Activated T-helper 2 cell treated with anti-CD3 and anti-CD28 coated beads, Interferon-gamma antibody, Interleukin-2, Interleukin-4, amounts not matched to agents 10 μg/mL and 5 μg/mL and 100 μg/mL, durations not matched to agents 14 hours and 24 hours and 36 hours (primary cell): Measurements from ENCODE around the gene LGI4. TPM values are rescaled to one million over a fixed set of nuclear protein-coding genes. Genes with fewer than 3 reads are reported as not detected.

Source experiments
- DNase-seq: peaks from one replicate; pipeline ENCODE4 v3.0.0; 2021; ENCODE audit warnings: low spot score
- H3K27ac Mint-ChIP-seq: one replicate; pipeline ENCODE4 v1.8.0; 2021; ENCODE audit warnings: mixed read lengths
- H3K27me3 Mint-ChIP-seq: one replicate; pipeline ENCODE4 v1.8.0; 2021; ENCODE audit warnings: low read depth, mixed read lengths
- H3K36me3 Mint-ChIP-seq: one replicate; pipeline ENCODE4 v1.8.0; 2021; ENCODE audit warnings: low read depth, mixed read lengths
- H3K4me1 Mint-ChIP-seq: one replicate; pipeline ENCODE4 v1.8.0; 2021; ENCODE audit warnings: low read depth, mixed read lengths
- H3K4me3 Mint-ChIP-seq: one replicate; pipeline ENCODE4 v1.8.0; 2021; ENCODE audit warnings: low read depth, mild to moderate bottlenecking, moderate library complexity, mixed read lengths
- H3K9me3 Mint-ChIP-seq: one replicate; pipeline ENCODE4 v1.8.0; 2021; ENCODE audit warnings: mixed read lengths
- intact Hi-C: fragments of 100-400 bp; cut with micrococcal nuclease; formaldehyde crosslinking; loops from one replicate; pipeline ENCODE4 v1.15.1; 2023
- total RNA-seq: library from RNA; stranded (reverse); gene quantifications from 2 replicates; pipeline ENCODE4 v1.2.3, GENCODE V29; 2022

Gene LGI4
- total RNA-seq, 1 donor from 2014 or later, result 0.27 TPM

DNA sequence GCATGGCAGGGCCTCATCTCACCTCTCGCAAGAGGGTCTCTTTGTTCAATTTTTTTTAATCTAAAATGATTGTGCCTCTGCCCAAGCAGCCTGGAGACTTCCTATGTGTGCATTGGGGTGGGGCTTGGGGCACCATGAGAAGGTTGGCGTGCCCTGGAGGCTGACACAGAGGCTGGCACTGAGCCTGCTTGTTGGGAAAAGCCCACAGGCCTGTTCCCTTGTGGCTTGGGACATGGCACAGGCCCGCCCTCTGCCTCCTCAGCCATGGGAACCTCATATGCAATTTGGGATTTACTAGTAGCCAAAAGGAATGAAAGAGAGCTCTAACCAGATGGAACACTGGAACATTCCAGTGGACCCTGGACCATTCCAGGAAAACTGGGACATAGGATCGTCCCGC, 11.3 kb downstream of the LGI4 start:
- Mint-ChIP-seq H3K36me3 (no peaks in the 10 kb centered on the region), H3K9me3 (no peaks in the 10 kb centered on the region), H3K27ac (no peak overlapping the region), H3K4me3 (no peak overlapping the region), H3K4me1 (peaks cover 8% of the 10 kb centered on the region), H3K27me3 (peaks cover 3% of the 10 kb centered on the region)
- intact Hi-C loops, result no loop called here
- no peak for DNase-seq

DNA sequence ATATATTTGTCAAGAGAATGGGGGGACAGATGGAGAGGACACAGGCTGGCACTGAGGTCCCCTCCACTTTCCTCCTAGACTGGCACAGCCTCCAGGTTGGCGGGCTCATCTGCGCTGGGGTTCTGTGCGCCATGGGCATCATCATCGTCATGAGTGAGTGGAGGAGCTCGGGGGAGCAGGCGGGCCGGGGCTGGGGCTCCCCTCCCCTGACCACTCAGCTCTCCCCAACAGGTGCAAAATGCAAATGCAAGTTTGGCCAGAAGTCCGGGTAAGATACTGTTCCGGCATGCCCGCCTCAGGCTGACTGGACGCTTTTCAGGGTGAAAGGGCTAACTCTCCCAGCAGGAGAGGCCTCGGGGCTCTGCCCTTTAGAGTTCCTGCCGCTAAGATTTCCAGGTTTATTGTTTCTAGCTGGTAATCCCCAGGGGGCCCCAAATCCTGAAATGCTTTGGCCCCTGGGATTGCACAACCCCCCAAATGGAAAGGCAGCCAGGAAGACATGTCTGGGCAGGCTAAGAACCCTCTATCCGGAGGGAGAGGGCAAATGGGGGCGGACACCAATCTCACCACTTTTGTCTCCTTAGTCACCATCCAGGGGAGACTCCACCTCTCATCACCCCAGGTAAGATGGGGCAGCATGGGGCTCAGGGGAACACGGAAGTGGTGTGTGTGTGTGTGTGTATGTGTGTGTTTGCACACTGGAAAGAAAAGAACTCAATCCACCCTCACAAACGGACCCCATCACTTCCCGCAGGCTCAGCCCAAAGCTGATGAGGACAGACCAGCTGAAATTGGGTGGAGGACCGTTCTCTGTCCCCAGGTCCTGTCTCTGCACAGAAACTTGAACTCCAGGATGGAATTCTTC, 11.9 kb downstream of the LGI4 start:
- H3K27ac Mint-ChIP-seq, result no peak overlapping the region
- no peak overlapping the region for H3K4me3 Mint-ChIP-seq
- H3K36me3 Mint-ChIP-seq, result no peaks in the 10 kb centered on the region
- H3K4me1 Mint-ChIP-seq, result peaks cover 8% of the 10 kb centered on the region
- H3K9me3 Mint-ChIP-seq, result no peaks in the 10 kb centered on the region
- intact Hi-C loops, result no loop called here
- DNase-seq, result no peak
- peaks cover 3% of the 10 kb centered on the region for H3K27me3 Mint-ChIP-seq

DNA sequence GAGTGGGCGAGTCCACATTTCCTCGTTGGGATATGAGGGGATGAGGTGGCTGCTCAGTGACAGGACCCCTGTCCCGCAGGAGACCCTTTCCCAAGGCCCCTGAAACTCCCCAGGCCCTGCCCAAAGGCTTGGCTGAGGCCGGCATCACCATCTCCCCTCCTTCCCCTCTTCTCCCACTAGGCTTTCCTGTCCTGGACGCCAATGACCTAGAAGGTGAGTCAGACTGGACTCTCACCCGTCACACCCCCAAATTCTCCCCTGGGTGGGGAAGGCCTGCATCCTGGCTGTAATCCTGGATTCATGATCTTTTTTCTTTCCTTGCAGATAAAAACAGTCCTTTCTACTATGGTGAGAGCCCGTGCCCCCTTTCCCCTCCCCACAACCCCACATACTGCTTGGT, 14.0 kb downstream of the LGI4 start:
- intact Hi-C loops, result no loop called here
- H3K4me3 Mint-ChIP-seq, result no peak overlapping the region
- H3K4me1 Mint-ChIP-seq, result peaks cover 8% of the 10 kb centered on the region
- no peaks in the 10 kb centered on the region for H3K36me3 Mint-ChIP-seq
- no peaks in the 10 kb centered on the region for H3K9me3 Mint-ChIP-seq
- H3K27ac Mint-ChIP-seq, result no peak overlapping the region
- no peak for DNase-seq
- H3K27me3 Mint-ChIP-seq, result peaks cover 3% of the 10 kb centered on the region

DNA sequence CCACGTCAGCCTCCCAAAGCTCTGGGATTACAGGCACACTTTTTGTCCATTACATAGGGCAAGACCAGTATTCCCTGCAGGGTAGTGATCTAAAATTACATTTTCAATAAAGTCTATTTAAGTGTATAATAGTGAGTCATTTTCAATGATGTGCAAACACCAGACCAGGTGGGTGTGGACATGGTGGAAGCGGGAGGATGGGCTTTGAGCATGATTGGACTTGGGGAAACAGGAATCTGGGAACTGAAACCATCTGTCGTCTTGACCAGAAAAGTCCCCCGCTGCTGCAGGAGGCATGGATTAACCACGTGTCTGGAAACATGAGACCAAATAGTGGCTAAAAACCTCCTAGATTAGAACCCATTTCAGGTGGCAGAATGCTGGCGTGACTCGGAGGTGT, 14.4 kb downstream of the LGI4 start:
- DNase-seq, result no peak
- peaks cover 3% of the 10 kb centered on the region for H3K27me3 Mint-ChIP-seq
- intact Hi-C loops, result no loop called here
- no peak overlapping the region for H3K27ac Mint-ChIP-seq
- H3K9me3 Mint-ChIP-seq, result no peaks in the 10 kb centered on the region
- H3K4me1 Mint-ChIP-seq, result peaks cover 8% of the 10 kb centered on the region
- H3K4me3 Mint-ChIP-seq, result no peak overlapping the region
- H3K36me3 Mint-ChIP-seq, result no peaks in the 10 kb centered on the region

DNA sequence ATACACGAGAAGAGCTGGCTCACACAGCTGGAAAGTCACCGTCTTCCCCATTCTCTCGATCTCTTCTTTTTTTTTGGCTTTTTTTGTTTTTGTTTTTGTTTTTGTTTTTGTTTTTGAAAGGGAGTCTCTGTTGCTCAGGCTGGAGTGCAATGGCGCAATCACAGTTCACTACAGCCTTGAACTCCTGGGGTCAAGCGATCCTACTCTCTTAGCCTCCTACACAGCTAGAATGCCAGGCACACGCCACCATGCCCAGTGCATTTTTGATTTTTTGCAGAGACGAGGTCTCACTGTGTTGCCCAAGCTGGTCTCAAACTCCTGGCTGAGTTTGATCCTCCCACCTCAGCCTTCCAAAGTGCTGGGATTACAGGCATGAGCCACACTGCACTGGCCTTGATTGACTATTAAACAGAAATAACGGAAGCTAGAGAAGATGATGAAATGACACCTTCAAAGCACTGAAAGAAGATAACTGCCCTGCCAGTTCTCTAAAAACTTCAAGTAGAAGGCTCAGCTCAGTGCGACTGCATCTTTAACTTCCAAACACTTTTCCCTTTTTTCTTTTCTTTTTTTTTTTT, 15.2 kb downstream of the LGI4 start:
- H3K4me3 Mint-ChIP-seq, result no peak overlapping the region
- no peaks in the 10 kb centered on the region for H3K36me3 Mint-ChIP-seq
- H3K27me3 Mint-ChIP-seq, result peaks cover 3% of the 10 kb centered on the region
- DNase-seq, result no peak
- intact Hi-C loops, result no loop called here
- H3K9me3 Mint-ChIP-seq, result no peaks in the 10 kb centered on the region
- H3K4me1 Mint-ChIP-seq, result peaks cover 9% of the 10 kb centered on the region
- H3K27ac Mint-ChIP-seq, result no peak overlapping the region

DNA sequence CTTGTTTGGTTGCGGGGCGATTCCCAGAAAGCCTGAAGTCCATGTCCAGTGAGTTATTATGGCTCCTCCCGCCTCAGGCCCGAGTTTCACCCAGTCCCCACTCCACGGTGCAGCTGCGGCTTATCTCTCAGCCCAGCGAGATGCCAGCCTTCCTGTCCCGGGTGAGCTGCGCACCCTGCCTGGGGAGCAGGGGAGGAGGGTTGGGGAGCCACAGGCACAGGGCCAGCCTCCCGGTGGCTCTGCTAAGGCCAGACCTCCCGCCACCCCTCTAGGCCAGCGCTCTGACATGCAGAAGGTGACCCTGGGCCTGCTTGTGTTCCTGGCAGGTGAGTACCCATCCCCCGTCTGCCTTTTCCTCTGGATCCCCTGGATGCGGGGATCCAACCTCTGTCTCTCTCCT, 15.8 kb downstream of the LGI4 start:
- H3K4me3 Mint-ChIP-seq, result no peak overlapping the region
- intact Hi-C loops, result no loop called here
- no peaks in the 10 kb centered on the region for H3K9me3 Mint-ChIP-seq
- peaks cover 7% of the 10 kb centered on the region for H3K4me1 Mint-ChIP-seq
- H3K36me3 Mint-ChIP-seq, result no peaks in the 10 kb centered on the region
- H3K27me3 Mint-ChIP-seq, result peaks cover 3% of the 10 kb centered on the region
- no peak for DNase-seq
- no peak overlapping the region for H3K27ac Mint-ChIP-seq

DNA sequence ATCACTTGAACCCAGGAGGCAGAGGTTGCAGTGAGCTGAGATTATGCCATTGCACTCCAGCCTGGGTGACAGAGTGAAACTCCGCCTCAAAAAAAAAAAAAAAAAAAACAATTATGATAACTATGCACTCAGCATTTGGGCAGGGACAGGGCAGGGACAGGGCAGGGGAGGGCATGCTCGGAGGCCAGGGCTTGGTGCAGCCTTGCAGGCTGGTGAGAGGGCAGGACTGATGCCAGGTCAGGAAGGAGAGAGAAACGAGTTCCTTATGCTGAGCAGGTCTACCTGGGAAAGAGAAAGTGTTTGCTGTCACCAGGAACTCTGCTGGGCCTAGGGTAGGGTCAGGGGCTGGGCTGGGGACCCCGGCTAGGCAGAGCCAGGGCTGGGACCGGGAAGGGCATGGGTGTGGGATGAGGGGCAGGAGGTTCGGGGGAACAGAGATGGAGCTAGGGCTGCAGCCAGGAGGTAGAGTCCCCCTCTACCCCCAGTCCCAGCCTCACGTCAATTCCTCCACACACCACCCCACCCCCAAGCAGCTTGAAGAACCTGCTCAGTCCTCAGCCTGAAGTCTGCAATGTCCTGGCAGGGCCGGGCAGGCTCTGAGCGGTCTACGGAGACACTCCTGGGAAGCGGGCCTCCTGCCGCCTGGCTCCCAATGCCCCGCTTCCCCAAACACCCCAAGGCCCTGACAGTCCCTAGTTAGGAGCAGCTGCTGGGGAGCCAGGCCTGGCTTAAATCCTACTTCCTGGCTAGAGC, 16.4 kb downstream of the LGI4 start:
- intact Hi-C loops, result no loop called here
- no peaks in the 10 kb centered on the region for H3K36me3 Mint-ChIP-seq
- H3K9me3 Mint-ChIP-seq, result no peaks in the 10 kb centered on the region
- no peak for DNase-seq
- no peak overlapping the region for H3K27ac Mint-ChIP-seq
- peaks cover 3% of the 10 kb centered on the region for H3K27me3 Mint-ChIP-seq
- H3K4me3 Mint-ChIP-seq, result no peak overlapping the region
- peaks cover 4% of the 10 kb centered on the region for H3K4me1 Mint-ChIP-seq

DNA sequence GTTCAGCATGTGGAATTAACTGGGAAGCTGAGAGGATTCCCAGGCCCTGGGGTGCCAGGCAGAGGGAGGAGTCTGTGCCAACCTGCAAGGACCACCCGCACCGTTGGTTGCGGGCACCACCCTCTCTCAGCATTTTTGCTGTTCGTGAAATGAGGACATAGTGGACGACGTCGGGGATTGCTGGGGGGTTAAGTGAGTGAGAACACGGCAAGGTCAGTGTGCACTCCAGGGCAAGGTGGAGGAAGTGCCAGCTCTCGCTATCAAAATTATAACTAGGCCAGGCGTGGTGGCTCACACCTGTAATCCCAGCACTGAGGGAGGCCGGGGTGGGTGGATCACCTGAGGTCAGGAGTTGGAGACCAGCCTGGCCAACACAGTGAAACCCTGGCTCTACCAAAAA, 17.1 kb downstream of the LGI4 start:
- Mint-ChIP-seq H3K9me3 (no peaks in the 10 kb centered on the region), H3K4me1 (peaks cover 4% of the 10 kb centered on the region), H3K36me3 (no peaks in the 10 kb centered on the region), H3K27ac (no peak overlapping the region), H3K4me3 (no peak overlapping the region), H3K27me3 (peaks cover 3% of the 10 kb centered on the region)
- intact Hi-C loops, result no loop called here
- no peak for DNase-seq

DNA sequence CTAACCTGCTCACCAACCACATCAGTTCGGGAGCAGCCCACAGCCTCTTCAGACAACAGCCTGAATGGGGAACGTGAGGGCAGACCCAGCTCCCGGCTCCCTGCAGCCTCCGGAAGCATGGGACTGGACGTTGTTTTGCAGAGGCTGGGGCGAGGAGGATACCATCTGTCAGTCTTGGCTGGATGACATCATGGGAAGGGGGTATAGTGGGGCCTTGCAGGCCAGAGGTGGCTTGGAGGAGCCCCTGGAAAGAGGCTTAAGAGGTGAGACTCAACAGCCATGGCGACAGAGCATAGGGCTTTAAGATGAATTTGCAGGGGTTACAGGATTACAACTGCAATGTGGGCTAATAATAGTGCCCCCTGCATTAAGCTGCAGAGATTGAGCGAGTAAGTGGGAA, 17.7 kb downstream of the LGI4 start:
- Mint-ChIP-seq H3K4me3 (no peak overlapping the region), H3K9me3 (no peaks in the 10 kb centered on the region), H3K27me3 (no peaks in the 10 kb centered on the region), H3K27ac (no peak overlapping the region), H3K4me1 (peaks cover 4% of the 10 kb centered on the region), H3K36me3 (no peaks in the 10 kb centered on the region)
- intact Hi-C loops, result no loop called here
- DNase-seq, result no peak

DNA sequence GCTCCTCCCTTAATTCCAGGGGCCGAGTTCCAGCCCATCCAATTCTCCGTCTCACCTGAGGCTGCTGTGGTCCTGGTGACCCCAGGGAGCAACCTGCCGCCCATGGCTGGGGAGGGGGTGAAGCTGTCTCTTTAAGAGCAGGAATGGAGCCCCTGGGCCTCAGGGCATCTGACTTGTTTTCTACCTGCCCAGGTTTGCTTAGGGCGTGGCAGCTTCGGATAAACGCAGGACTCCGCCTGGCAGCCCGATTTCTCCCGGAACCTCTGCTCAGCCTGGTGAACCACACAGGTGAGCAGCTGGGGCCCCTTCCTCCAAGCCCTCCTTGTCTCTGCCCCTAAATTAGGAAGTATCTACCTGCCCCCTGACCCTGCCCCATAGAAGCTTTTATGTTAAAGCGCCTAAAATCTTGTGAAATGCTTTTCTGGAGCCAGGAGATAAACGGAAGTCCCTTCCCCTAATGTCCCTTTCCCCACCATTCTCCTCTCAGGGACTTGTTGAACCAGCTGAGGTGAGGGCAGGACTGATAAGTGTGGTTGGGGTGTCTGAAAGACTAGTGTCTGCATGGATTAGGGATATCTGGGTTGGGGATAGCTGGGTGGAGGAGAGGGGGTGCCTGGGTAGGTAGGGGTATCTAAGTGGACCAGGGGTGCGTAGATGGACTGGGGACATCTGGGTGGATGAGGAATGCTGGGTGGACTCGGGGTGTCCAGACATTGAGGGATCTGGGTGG, 18.6 kb downstream of the LGI4 start:
- intact Hi-C loops, result no loop called here
- Mint-ChIP-seq H3K27me3 (no peaks in the 10 kb centered on the region), H3K4me3 (no peak overlapping the region), H3K27ac (no peak overlapping the region), H3K9me3 (no peaks in the 10 kb centered on the region), H3K4me1 (peaks cover 4% of the 10 kb centered on the region), H3K36me3 (no peaks in the 10 kb centered on the region)
- DNase-seq, result no peak

DNA sequence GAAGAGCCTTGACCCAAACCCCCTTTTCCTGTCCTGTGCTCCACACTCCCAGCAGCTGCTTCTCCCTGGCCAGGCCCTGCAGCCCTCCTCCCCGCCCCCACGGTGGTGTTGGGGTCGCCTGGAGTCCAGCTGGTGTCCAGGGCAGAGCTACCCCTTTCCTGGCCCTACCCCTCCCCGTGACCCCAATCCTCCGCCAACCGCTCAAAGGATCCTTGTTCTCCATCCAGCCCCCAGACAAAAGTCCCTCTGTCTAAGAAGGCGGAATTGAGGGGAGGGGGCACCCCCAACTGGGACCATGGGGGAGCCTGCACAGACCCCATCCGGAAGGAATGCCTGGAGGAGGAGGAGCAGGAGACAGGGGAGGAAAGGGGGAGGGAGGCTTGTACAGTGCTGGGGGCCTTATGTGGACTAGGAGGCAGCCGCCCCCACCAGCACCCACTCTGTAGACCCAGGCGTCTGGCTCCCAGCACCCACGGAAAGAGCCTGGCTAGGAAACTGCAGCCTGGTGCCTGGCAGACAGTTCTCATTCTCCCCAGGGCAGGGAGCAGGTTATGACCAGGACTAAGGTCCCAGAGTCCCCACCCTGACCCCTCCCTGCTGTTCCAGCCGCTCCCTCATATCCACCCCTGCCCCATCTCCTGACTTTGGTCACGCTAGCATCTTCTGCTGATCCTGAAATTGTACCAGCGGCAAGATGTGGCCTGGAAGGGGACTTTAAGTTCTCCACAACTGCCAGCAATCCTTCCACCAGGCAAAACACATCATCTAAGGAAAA, 19.5 kb downstream of the LGI4 start, which contains the start of gene FXYD3:
Gene FXYD3, plus strand, starts transcription at position 647 of the 775 bp plus-strand sequence. CDS start 3,554 bp downstream, outside the sequence.
- no peak for DNase-seq
- no peaks in the 10 kb centered on the region for H3K9me3 Mint-ChIP-seq
- no peak within 1 kb of the TSS for H3K4me3 Mint-ChIP-seq
- H3K27ac Mint-ChIP-seq, result no peak within 1 kb of the TSS
- H3K36me3 Mint-ChIP-seq, result no peaks in the 10 kb centered on the region
- peaks cover 4% of the 10 kb centered on the region for H3K4me1 Mint-ChIP-seq
- no peaks in the 10 kb centered on the region for H3K27me3 Mint-ChIP-seq
- intact Hi-C loops, result loop anchor here (2.0 kb wide), 1 partner anchor 49 kb away; no protein-coding TSS in a partner anchor
